K562 (cell line): Measurements from ENCODE around the gene CHURC1. TPM values are rescaled to one million over a fixed set of nuclear protein-coding genes. Genes with fewer than 3 reads are reported as not detected.

Experiments used
- ATAC-seq: fragments of 200-7000 bp; cut with Tn5 transposase; 3 replicates; pipeline ENCODE4 v1.9.1; 2020; ENCODE audit warnings: moderate library complexity
- BruUV-seq: library from RNA; stranded (reverse); fragments of 400-500 nt; replicated peaks from 2 replicates; lab custom pipeline; 2021; lab: Mats Ljungman, UMichigan
- CTCF ChIA-PET: fragments of 300-600 bp; formaldehyde crosslinking; extraction: SDS; loops from one replicate; lab custom pipeline; 2021; ENCODE audit warnings: low intra/inter-chr PET ratio; lab: Yijun Ruan, JAX
- POLR2A ChIA-PET: fragments of 300-600, 350-650 bp; sonication (Branson Sonifier 250); formaldehyde crosslinking; extraction: SDS; loops from one replicate; lab custom pipeline; 2021; ENCODE audit warnings: antibody characterized with exemption, inconsistent platforms; lab: Yijun Ruan, JAX
- DNase-seq, 4 experiments: peaks; one replicate each; pipeline versions ENCODE4 v3.0.0 to v3.0.0-alpha.2; 2011 to 2018; ENCODE audit warnings: low spot score in 3 of 4, mixed read lengths in 3 of 4; ENCODE audit errors: extremely low read depth in 1 of 4
- FAIRE-seq: peaks from 2 replicates; lab custom pipeline; 2011; peaks lifted over from hg19 to GRCh38; lab: Jason Lieb, UNC
- H2AFZ ChIP-seq: 2 replicates; pipeline ENCODE4 v1.6.0; 2011; ENCODE audit warnings: low read depth, low read length, control low read depth, inconsistent platforms
- H3K27ac ChIP-seq: fragments of 200-600 bp; 3 replicates; pipeline ENCODE4 v1.8.0; 2011; ENCODE audit warnings: low read depth, mild to moderate bottlenecking, control low read depth, inconsistent platforms, low read length, moderate library complexity, mixed read lengths; ENCODE audit errors: extremely low read depth
- H3K27me3 ChIP-seq, 2 experiments: fragments of 300-600 bp in 1 of 2; 2 replicates in 1 of 2; 3 replicates in 1 of 2; pipeline versions ENCODE4 v1.6.0 to v1.8.0; 2011; ENCODE audit warnings: inconsistent platforms in 2 of 2, low read length in 2 of 2, mild to moderate bottlenecking in 1 of 2, mixed read lengths in 1 of 2, moderate library complexity in 1 of 2; ENCODE audit not compliant: control insufficient read depth in 2 of 2, insufficient read depth in 2 of 2
- H3K36me3 ChIP-seq: fragments of 300-600 bp; 3 replicates; pipeline ENCODE4 v1.8.0; 2011; ENCODE audit warnings: mild to moderate bottlenecking, low read length, inconsistent platforms; ENCODE audit not compliant: control insufficient read depth, insufficient read depth
- H3K4me1 ChIP-seq, 2 experiments: fragments of 200-600 bp in 1 of 2; replicated peaks in 1 of 2; 2 replicates in 1 of 2; 3 replicates in 1 of 2; pipeline versions ENCODE4 v1.5.1 to v1.8.0; 2011; ENCODE audit warnings: inconsistent platforms in 2 of 2, low read length in 2 of 2, mild to moderate bottlenecking in 1 of 2, mixed read lengths in 1 of 2, moderate library complexity in 1 of 2; ENCODE audit not compliant: control insufficient read depth in 2 of 2, insufficient read depth in 2 of 2
- H3K4me2 ChIP-seq: 2 replicates; pipeline ENCODE4 v1.6.1; 2011; ENCODE audit warnings: low read length, control low read depth, inconsistent platforms, mixed read lengths; ENCODE audit not compliant: insufficient read depth
- H3K4me3 ChIP-seq: fragments of 200-600 bp; sonication (generic), shearing (Covaris generic); 2 replicates; pipeline ENCODE4 v1.5.1; 2016; ENCODE audit warnings: control low read depth, inconsistent platforms
- H3K79me2 ChIP-seq: fragments of 200-600 bp; 3 replicates; pipeline ENCODE4 v1.8.0; 2011; ENCODE audit warnings: low read length, inconsistent platforms; ENCODE audit not compliant: control insufficient read depth, insufficient read depth
- H3K9ac ChIP-seq, 2 experiments: 2 replicates each; pipeline versions ENCODE4 v1.6.0 to v1.6.1; 2011; ENCODE audit warnings: low read depth in 2 of 2, low read length in 2 of 2, control low read depth in 1 of 2, inconsistent platforms in 1 of 2, mild to moderate bottlenecking in 1 of 2, mixed read lengths in 1 of 2; ENCODE audit not compliant: insufficient read depth in 1 of 2
- H3K9me1 ChIP-seq: one replicate; pipeline ENCODE4 v1.6.0; 2011; ENCODE audit warnings: inconsistent platforms, mild to moderate bottlenecking, low read length, moderate library complexity; ENCODE audit not compliant: control insufficient read depth, insufficient read depth
- H3K9me3 ChIP-seq: replicated peaks from 2 replicates; pipeline ENCODE4 v1.5.1; 2011; ENCODE audit warnings: low read depth, low read length, inconsistent platforms; ENCODE audit not compliant: control insufficient read depth, insufficient read depth
- H4K20me1 ChIP-seq: replicated peaks from 2 replicates; pipeline ENCODE4 v1.6.1; 2011; ENCODE audit warnings: low read length, inconsistent platforms, mixed read lengths; ENCODE audit not compliant: control insufficient read depth, insufficient read depth
- CBFA2T2 ChIP-seq: fragments of 450-650 bp; conservative IDR thresholded peaks from 2 replicates; pipeline ENCODE4 v1.6.1; 2017; ENCODE audit warnings: mild to moderate bottlenecking
- CBFA2T3 ChIP-seq: fragments of 450-650 bp; IDR thresholded peaks from 2 replicates; pipeline ENCODE4 v1.6.1; 2017
- MAFG ChIP-seq: fragments of 450-650 bp; conservative IDR thresholded peaks from 2 replicates; pipeline ENCODE4 v1.6.1; 2016; ENCODE audit warnings: missing genetic modification characterization, missing compliant biosample characterization
- NCOR1 ChIP-seq: fragments of 450-650 bp; IDR thresholded peaks from 2 replicates; pipeline ENCODE4 v1.6.1; 2016; ENCODE audit warnings: mild to moderate bottlenecking, moderate library complexity
- PATZ1 ChIP-seq: fragments of 250-450 bp; sonication (Bioruptor Pico); IDR thresholded peaks from 2 replicates; pipeline ENCODE4 v1.5.0; 2020; ENCODE audit warnings: mild to moderate bottlenecking, borderline replicate concordance
- TAL1 ChIP-seq: fragments of 450-650 bp; IDR thresholded peaks from 2 replicates; pipeline ENCODE4 v1.6.1; 2016; ENCODE audit warnings: mild to moderate bottlenecking
- ZBTB17 ChIP-seq: fragments of 450-650 bp; formaldehyde crosslinking; IDR thresholded peaks from 2 replicates; pipeline ENCODE4 v1.4.0; 2020; ENCODE audit warnings: mild to moderate bottlenecking
- ZNF316 ChIP-seq: fragments of 450-650 bp; IDR thresholded peaks from 2 replicates; pipeline ENCODE4 v1.6.1; 2016
- WGBS: fragments of 100-300 bp; shearing (Covaris generic); methylation state at CpG from one replicate; pipeline ENCODE4 v1.1.6; 2016; ENCODE audit warnings: low coverage, mixed read lengths; ENCODE audit not compliant: insufficient coverage; ENCODE audit errors: missing lambda C conversion rate; 5-methylcytosine and 5-hydroxymethylcytosine counted together
- in situ Hi-C: fragments of 300-500 bp; cut with MboI; formaldehyde crosslinking; loops from 4 replicates; pipeline ENCODE4 v1.15.0; 2018; ENCODE audit warnings: inconsistent platforms, mixed read lengths
- intact Hi-C: fragments of 100-400 bp; cut with micrococcal nuclease; formaldehyde crosslinking; loops from 2 replicates; pipeline ENCODE4 v1.14.2; 2022
- polyA plus RNA-seq, 8 experiments: library from polyadenylated mRNA; depleted of rRNA in 4 of 8; stranded (reverse) in 5 of 8; unstranded in 3 of 8; fragments of >200 nt; fragmentation: Nextera tagmentation in 2 of 8; fragmentation: Illumina TruSeq in 1 of 8; extraction: Ambion mirVana in 2 of 8; extraction: Trizol in 1 of 8; gene quantifications; 2 replicates each; pipeline versions ENCODE4 v1.2.1 to v1.2.3, GENCODE V29; 2011 to 2014; ENCODE audit warnings: inconsistent platforms in 1 of 8, missing spikeins in 1 of 8
- total RNA-seq, 7 experiments: library from RNA; depleted of rRNA in 6 of 7; stranded (reverse); fragments of >200 nt in 6 of 7; fragmentation: Illumina TruSeq in 2 of 7; extraction: Trizol in 2 of 7; gene quantifications; 2 replicates each; pipeline versions ENCODE4 v1.2.1 to v1.2.3, GENCODE V29; 2011 to 2021; ENCODE audit warnings: low replicate concordance in 1 of 7

Gene CHURC1
- total and polyA plus RNA-seq, 9 of the 15 experiments (the other 6 are each of a cell fraction or from before 2014, with no cell fraction given) = 27.3 to 239 (median 45.6) TPM

- no peak for TF ChIP-seq PATZ1 (CRISPR knock-in tag)
- TF ChIP-seq ZBTB17 = no peak
- TF ChIP-seq CBFA2T3 = peak; percentile 69
- TF ChIP-seq TAL1 = peak; percentile 56
- peak; percentile 47 for TF ChIP-seq CBFA2T2
- TF ChIP-seq NCOR1 = peak; percentile 13; the same call in 1 of the 2 replicates
These were observed 28.7 kb upstream of the CHURC1 start (continued) for GRCh38 chr14:64885559-64885958.

GRCh38 chr14:64889352-64889751, 24.9 kb upstream of the CHURC1 start:
- Histone ChIP-seq H3K9me1 (no peaks in the 10 kb centered on the region), H3K9ac (no peak overlapping the region), H3K36me3 (no peaks in the 10 kb centered on the region), H4K20me1 (no peaks in the 10 kb centered on the region), H3K4me3 (no peak overlapping the region), H3K4me2 (no peak overlapping the region), H3K27ac (no peak overlapping the region), H3K27me3 (no peaks in the 10 kb centered on the region), H3K9me3 (no peaks in the 10 kb centered on the region), H3K4me1 (peaks cover 0 to 4% of the 10 kb centered on the region in 2 experiments; a peak in 3 of 5 replicates), H3K79me2 (no peaks in the 10 kb centered on the region), H2AFZ (peak overlapping the region; percentile 50; the same call in 1 of the 2 replicates)
- BruUV-seq = no TSS peak
- ChIA-PET POLR2A (interaction anchor here (1.1 kb wide), 1 partner anchor 8 kb away, joined by 3 read pairs; no protein-coding TSS in a partner anchor), CTCF (no interaction called here)
- no peak for TF ChIP-seq MAFG (tag)
- TF ChIP-seq ZNF316 = peak; percentile 19; the same call in 1 of the 2 replicates
- ATAC-seq (no peak), DNase-seq (no peak), FAIRE-seq (no peak)
- 79% methylated on average over 6 of the region's 6 CpGs for WGBS
- in situ Hi-C loops = loop anchor here (5.0 kb wide), 1 partner anchor 67 kb away; no protein-coding TSS in a partner anchor
- intact Hi-C loops = no loop called here
